ENCODE results near the gene ATAD5. TPM values are rescaled to one million over a fixed set of nuclear protein-coding genes. Genes with fewer than 3 reads are reported as not detected.

ATAD5 gene
- total RNA-seq, 1 experiment from 2014 or later, result 26.0 TPM

- ATAC-seq, result no peak
Observed at GRCh38 chr17:30801671-30802070, 30.1 kb upstream of the ATAD5 start.

GRCh38 chr17:30805944-30806456 is 25.8 kb upstream of the ATAD5 start:
- Mint-ChIP-seq H3K4me3 (no peak overlapping the region), H3K36me3 (peaks cover 37% of the 10 kb centered on the region), H3K27me3 (ENCODE audit: low read depth) (no peaks in the 10 kb centered on the region), H3K4me1 (peaks cover 25% of the 10 kb centered on the region), H3K27ac (no peak overlapping the region), H3K9me3 (no peaks in the 10 kb centered on the region)
- ChIA-PET CTCF (interaction anchor here (0.6 to 1.7 kb wide), 2 partner anchors 19 to 21 kb away, joined by 3 to 9 read pairs; partner anchors contain the start of gene CRLF3), POLR2A (no interaction called here)
- ATAC-seq (no peak), DNase-seq (ENCODE audit: low spot score) (no peak)
- TF ChIP-seq ATF3 (CRISPR knock-in tag; conservative IDR thresholded peaks at IDR 0.05) (no peak), KAT7 (CRISPR knock-in tag; IDR thresholded peaks at IDR 0.05; ENCODE audit: borderline replicate concordance) (no peak), ZNF423 (CRISPR knock-in tag; IDR thresholded peaks at IDR 0.05) (no peak), SOX15 (CRISPR knock-in tag; IDR thresholded peaks at IDR 0.05) (no peak), CDX4 (CRISPR knock-in tag; IDR thresholded peaks at IDR 0.05; ENCODE audit: borderline replicate concordance) (no peak), TEAD4 (CRISPR knock-in tag; IDR thresholded peaks at IDR 0.05) (no peak), NFYB (CRISPR knock-in tag; conservative IDR thresholded peaks at IDR 0.05; ENCODE audit: low read depth) (no peak), ZNF317 (CRISPR knock-in tag; IDR thresholded peaks at IDR 0.05; ENCODE audit: borderline replicate concordance, low read depth) (no peak), CTCF (IDR thresholded peaks at IDR 0.05) (no peak), ZNF232 (CRISPR knock-in tag; IDR thresholded peaks at IDR 0.05) (no peak), JAZF1 (CRISPR knock-in tag; IDR thresholded peaks at IDR 0.05) (no peak), PRRX2 (CRISPR knock-in tag; IDR thresholded peaks at IDR 0.05) (no peak), ZNF416 (CRISPR knock-in tag; IDR thresholded peaks at IDR 0.05) (no peak)

More at GRCh38 chr17:30801671-30802070, 30.1 kb upstream of the ATAD5 start:
- Mint-ChIP-seq H3K36me3 (peaks cover 57% of the 10 kb centered on the region), H3K4me3 (no peak overlapping the region), H3K9me3 (no peaks in the 10 kb centered on the region), H3K27me3 (ENCODE audit: low read depth) (no peaks in the 10 kb centered on the region), H3K4me1 (peaks cover 9% of the 10 kb centered on the region), H3K27ac (no peak overlapping the region)
- ChIA-PET CTCF (no interaction called here), POLR2A (no interaction called here)
- no peak for DNase-seq (ENCODE audit: low spot score)
- no peak for TF ChIP-seq GTF2I (CRISPR knock-in tag; conservative IDR thresholded peaks at IDR 0.05)
- TF ChIP-seq IRF2 (CRISPR knock-in tag; IDR thresholded peaks at IDR 0.05; ENCODE audit: borderline replicate concordance, low read depth), result no peak
- no peak for TF ChIP-seq E2F4 (CRISPR knock-in tag; IDR thresholded peaks at IDR 0.05; ENCODE audit: borderline replicate concordance, low read depth)
- no peak for TF ChIP-seq ARID4B (CRISPR knock-in tag; IDR thresholded peaks at IDR 0.05; ENCODE audit: borderline replicate concordance)
